PC-9 (cell line): ENCODE data around the gene MCTP2.

Experiments
- EZH2 ChIP-seq: fragments of 200-600 bp; sonication (generic); IDR thresholded peaks from 2 replicates; pipeline ENCODE4 v1.8.0; 2017; ENCODE audit warnings: antibody characterized with exemption, low read depth
- TF ChIP-seq, protein P1 (sequence below): fragments of 200-600 bp; sonication (generic); conservative IDR thresholded peaks from 2 replicates; pipeline ENCODE4 v1.6.1; 2017; ENCODE audit warnings: mixed run types, antibody characterized with exemption, mild to moderate bottlenecking, moderate library complexity

GRCh38 chr15:94478763-94479162 is 247.4 kb downstream of the MCTP2 start:
- TF ChIP-seq, protein P1, sequence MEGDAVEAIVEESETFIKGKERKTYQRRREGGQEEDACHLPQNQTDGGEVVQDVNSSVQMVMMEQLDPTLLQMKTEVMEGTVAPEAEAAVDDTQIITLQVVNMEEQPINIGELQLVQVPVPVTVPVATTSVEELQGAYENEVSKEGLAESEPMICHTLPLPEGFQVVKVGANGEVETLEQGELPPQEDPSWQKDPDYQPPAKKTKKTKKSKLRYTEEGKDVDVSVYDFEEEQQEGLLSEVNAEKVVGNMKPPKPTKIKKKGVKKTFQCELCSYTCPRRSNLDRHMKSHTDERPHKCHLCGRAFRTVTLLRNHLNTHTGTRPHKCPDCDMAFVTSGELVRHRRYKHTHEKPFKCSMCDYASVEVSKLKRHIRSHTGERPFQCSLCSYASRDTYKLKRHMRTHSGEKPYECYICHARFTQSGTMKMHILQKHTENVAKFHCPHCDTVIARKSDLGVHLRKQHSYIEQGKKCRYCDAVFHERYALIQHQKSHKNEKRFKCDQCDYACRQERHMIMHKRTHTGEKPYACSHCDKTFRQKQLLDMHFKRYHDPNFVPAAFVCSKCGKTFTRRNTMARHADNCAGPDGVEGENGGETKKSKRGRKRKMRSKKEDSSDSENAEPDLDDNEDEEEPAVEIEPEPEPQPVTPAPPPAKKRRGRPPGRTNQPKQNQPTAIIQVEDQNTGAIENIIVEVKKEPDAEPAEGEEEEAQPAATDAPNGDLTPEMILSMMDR = no peak
- no peak for TF ChIP-seq EZH2
